Measurements from ENCODE around the gene PITX1.

DNA sequence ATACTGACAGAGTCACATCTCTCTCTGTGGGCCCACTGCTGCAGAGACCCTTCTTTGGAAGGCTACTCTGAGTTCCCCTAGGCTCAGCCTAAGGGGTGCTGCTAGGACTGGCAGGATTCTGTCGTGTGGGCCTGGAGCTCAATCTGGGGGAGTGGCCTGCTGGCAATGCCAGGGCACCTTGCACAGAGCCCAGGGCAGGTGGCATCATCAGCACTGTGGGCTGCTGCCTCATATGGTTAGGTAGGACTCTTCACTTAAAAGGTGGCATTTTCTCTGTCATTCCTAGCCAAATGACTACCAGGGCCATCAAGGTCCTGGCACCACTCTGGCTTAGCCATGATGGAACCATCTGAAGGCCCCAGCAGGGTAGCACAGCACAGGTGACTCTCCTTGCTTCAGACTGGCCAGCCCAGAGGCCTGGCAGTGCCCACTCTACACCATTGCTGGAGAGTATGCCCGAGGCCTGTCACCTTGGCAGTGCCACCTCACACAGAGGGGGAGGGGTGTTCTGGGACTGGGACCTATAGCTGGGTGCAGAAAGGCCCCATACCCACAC lies 21.9 kb downstream of the PITX1 start:
- TF ChIP-seq POLR2AphosphoS5 (IDR thresholded peaks at IDR 0.05; ENCODE audit: borderline replicate concordance, low read depth, low read length) (no peak), EZH2 (IDR thresholded peaks at IDR 0.05) (no peak)

All from SK-N-MC (cell line).